GM18867 (cell line): ENCODE results near the gene NRG3.
"Not testable (repeated sequence)": the region's sequence is repeated elsewhere in the genome, so short reads cannot be mapped to it uniquely, and the experiment has no call there.

Experiments used
- ATAC-seq: cut with Tn5 transposase; IDR thresholded peaks from one replicate; pipeline ENCODE4 v1.9.1; 2021; ENCODE audit warnings: mild to moderate bottlenecking, moderate library complexity; ENCODE audit not compliant: unreplicated experiment

NRG3 gene

GRCh38 chr10:82267014-82267413 is 392.0 kb downstream of the NRG3 start:
- no peak for ATAC-seq

GRCh38 chr10:82267465-82267864 is 392.5 kb downstream of the NRG3 start:
- ATAC-seq, result peak; percentile 46

- ATAC-seq, result no peak
These were observed 393.0 kb downstream of the NRG3 start for GRCh38 chr10:82267960-82268359.

DNA sequence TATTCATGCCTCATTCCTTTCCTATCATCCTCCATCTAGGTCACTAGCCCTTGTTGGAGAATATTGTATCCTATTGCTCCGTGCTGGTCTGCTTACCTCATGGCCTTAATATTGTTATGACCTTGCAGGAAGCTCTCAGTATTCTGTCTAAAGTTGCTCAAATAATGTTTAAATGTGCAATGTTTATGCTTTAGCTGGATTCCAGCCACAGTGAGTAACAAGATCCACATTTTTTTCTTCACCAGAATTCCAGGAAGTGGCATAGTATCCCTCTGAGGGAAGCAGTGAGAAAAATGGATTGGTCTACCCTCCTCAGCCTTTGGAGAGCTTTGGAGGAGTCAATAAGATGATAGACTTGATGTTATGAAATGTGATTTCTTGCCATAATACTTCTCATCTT is 402.6 kb downstream of the NRG3 start:
- ATAC-seq, result no peak

DNA sequence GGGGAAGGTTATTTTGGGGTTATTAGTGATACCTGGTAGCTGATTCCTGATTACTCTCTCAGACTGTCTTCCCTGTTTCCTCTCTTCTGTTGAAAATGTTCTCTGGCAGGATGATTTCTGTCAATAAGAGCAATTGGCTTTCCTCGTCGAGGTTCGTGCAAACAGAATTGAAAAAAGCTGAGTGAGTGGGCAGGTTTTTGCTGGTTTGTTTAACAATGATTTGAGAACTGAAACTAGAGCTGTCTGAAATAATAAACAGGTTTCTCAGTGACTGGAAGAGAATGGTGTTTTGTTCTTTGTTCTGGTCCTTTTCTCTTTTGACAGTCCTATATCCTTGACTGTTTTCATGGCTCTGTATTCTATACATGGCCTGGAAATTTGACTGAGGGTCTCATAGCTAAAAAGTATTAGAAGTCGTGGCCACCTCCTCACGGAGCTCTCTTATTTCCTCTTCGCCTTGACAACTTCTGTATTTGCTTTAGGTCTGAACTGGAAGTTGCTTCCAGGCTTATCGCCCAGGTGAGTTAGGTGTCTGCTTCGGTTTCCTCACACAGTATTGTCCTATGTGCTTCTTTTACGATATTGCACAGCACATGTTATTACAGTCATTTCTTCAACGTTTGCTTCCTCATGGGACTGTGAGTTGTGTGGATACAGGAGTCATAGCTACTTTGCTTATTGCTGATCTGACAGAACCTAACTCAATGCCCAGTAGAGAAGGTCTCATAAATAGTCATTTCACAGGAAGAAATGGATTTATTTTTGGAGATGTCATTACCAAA is 403.6 kb downstream of the NRG3 start:
- ATAC-seq, result peak; percentile 64

DNA sequence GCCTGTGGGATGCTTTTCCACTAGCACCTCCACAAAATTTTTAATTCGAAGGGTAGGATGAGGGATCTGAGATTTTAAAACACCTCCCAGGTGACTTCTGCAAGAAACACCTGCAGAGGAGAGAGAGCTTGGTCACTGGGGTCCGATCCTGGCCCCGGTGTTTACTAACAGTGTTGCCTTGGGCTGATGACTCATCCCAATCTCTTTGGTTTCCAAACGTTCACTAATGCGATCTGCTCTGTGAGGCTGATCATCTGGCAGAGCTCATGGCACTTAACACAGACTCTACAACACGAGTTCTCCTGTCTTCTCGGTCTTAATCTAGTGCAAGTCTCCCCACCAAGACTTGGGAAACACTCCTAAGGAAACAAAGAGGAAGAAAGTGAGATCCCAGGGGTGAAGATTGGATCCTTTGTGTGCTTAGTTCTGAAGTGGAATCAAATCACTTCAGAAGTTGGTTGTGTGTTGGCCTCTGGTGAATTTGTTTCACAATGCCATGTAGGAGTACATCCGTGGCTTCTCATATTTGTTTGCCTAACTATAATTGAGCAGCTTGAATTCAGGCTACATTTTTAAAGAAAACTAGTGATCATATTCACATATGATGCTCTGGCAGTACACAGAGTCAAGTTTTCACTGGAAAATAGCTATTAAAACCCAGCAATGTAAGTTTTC is 407.9 kb downstream of the NRG3 start:
- no peak for ATAC-seq

DNA sequence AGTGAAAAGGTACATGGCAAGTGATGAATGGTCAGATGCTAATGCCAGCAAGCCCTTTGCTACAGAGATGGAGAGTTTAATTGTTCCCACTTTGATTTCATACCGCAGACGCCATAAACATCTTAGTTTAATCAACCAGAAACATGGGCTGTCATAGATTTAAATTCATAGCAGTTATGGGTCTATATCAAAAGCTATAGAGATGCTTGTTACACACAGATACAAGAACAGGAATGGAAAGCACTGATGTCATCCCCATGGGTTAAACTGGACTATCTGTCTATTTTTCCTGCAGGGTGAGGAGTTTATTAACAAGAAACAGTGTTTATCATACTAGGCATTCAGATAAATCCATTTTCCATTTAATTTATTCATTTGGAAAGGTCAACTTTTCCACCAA is 409.2 kb downstream of the NRG3 start:
- ATAC-seq, result no peak

GRCh38 chr10:82288461-82288881 is 413.5 kb downstream of the NRG3 start:
- no peak for ATAC-seq

DNA sequence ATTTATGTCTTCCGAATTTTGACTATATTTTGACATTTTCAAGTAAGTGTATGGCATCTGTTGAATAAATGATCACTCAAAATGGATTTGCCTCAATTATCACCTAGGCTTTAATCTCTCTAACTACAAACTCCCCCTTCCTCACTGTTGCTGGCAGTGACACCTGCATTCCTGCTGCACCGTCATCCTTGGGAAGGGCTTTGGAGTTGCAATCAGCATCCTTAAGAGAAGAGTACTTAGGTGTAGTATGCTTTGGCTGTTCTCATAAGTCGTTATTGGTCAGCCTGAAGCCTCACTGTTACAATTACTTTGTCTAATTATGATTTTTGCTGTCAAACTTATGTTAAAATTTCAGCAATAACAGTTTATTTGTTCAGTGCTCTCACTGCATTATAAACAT is 415.0 kb downstream of the NRG3 start:
- no peak for ATAC-seq

- ATAC-seq, result no peak
These were observed 419.9 kb downstream of the NRG3 start for GRCh38 chr10:82294874-82295378.

GRCh38 chr10:82308641-82309040 is 433.6 kb downstream of the NRG3 start:
- no peak for ATAC-seq

DNA sequence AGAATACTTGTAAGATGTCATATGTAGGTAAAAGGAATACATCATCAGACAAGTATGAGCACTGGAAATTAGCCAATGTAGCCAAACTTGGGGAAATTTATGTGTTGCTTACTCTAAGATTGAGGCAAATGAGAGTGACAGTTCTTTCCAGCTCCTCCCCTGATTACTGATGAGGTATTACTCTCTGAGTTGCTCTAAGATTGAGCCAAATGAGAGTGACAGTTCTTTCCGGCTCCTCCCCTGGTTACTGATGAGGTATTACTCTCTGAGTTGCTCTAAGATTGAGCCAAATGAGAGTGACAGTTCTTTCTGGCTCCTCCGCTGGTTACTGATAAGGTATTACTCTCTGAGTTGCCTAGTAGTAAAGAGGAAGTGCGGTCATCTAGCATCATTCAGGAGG is 435.8 kb downstream of the NRG3 start:
- no peak for ATAC-seq

- no peak for ATAC-seq
These were observed 438.4 kb downstream of the NRG3 start for GRCh38 chr10:82313401-82313800.

- no peak for ATAC-seq
These were observed 443.5 kb downstream of the NRG3 start for GRCh38 chr10:82318534-82318933.

GRCh38 chr10:82319074-82319473 is 444.1 kb downstream of the NRG3 start:
- no peak for ATAC-seq

DNA sequence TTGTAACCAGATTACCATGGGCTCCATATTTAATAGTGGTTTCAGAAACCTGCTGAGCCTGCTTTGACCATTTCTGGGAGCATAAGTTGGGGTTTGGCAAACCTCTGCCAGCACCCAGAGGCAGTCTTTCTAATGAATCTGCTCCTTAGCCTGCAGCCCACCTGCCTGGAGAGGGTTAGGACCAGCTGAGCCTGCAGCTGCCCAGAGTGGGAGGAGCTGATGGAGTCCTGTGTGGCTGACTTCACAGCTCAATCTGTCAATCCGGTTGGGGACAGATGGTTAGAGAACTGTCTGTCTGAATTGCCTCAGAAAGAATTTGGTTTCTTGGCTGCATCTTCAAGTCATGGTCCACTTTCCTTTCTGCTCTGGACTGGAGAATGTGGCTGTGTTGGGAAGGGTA is 444.6 kb downstream of the NRG3 start:
- no peak for ATAC-seq

DNA sequence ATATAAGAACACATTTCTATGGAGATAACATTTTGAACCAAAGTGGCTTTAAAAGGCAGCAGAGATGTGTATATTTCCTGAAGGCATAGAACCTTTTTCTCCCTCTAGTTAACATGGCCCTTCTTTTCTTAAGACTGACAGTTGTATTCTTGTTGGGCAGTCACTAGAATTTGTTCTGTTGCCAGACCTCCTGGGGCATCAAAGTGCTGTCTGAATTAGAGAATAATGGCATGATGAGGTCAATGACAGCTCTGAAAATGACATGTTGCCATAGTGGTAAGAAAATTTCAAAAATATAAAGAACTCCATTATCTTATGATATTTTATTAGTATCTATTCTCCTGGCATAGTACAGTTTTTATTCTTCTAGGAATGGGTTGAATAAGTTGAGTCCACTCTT is 446.7 kb downstream of the NRG3 start:
- no peak for ATAC-seq

GRCh38 chr10:82331716-82332115 is 456.7 kb downstream of the NRG3 start:
- ATAC-seq, result no peak

DNA sequence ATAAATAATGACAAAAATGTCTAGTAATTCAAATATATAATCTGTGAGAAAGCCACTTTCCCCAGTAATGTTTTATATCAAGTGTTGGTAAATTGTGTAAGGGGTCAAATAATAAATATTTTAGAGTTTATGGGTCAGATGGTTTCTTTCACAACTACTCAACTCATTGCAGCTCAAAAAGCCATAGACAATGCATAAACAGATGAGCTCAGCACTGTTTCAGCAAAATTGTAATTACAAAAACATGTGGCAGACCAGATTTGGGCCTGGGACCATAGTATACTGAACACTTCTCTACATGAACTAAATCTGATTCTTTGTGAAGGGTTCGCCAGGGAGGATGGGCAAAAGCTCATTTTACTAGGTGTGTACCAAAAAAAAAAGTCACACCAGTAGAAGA is 460.8 kb downstream of the NRG3 start:
- no peak for ATAC-seq

GRCh38 chr10:82340166-82340565 is 465.2 kb downstream of the NRG3 start:
- no peak for ATAC-seq

- not testable (repeated sequence) for ATAC-seq
These were observed 474.6 kb downstream of the NRG3 start for GRCh38 chr10:82349590-82349989.

- ATAC-seq, result no peak
These were observed 478.4 kb downstream of the NRG3 start for GRCh38 chr10:82353381-82353780.
